HepG2 (cell line): ENCODE measurements around the gene CD40. TPM values are rescaled to one million over a fixed set of nuclear protein-coding genes. Genes with fewer than 3 reads are reported as not detected.
A peak's percentile ranks its signal among the peaks of the same experiment; 100 is the strongest.

Source experiments
- ATAC-seq: fragments of 200-7000 bp; cut with Tn5 transposase; 3 replicates; pipeline ENCODE4 v1.9.1; 2020; ENCODE audit warnings: mild to moderate bottlenecking, moderate library complexity
- BruUV-seq: library from RNA; stranded (reverse); fragments of 400-500 nt; replicated peaks from 2 replicates; lab custom pipeline; 2021; lab: Mats Ljungman, UMichigan
- CTCF ChIA-PET: fragments of 300-600 bp; formaldehyde crosslinking; extraction: SDS; loops from one replicate; lab custom pipeline; 2021; ENCODE audit warnings: low total read pairs, inconsistent platforms, low intra/inter-chr PET ratio; lab: Yijun Ruan, JAX
- POLR2A ChIA-PET: fragments of 350-600 bp; sonication (Branson Sonifier 250); formaldehyde crosslinking; loops from one replicate; lab custom pipeline; 2020; ENCODE audit warnings: antibody characterized with exemption, inconsistent platforms; lab: Yijun Ruan, JAX
- DNase-seq: peaks from one replicate; pipeline ENCODE4 v3.0.0-alpha.2; 2015; ENCODE audit warnings: low spot score
- FAIRE-seq: peaks from 3 replicates; lab custom pipeline; 2011; peaks lifted over from hg19 to GRCh38; lab: Jason Lieb, UNC
- H2AFZ ChIP-seq: one replicate; pipeline ENCODE4 v1.6.1; 2011; ENCODE audit warnings: low read length, inconsistent platforms
- H3K27ac ChIP-seq: fragments of 300-600 bp; 3 replicates; pipeline ENCODE4 v1.8.0; 2011; ENCODE audit warnings: mixed run types, mild to moderate bottlenecking, mixed read lengths, low read length, inconsistent platforms; ENCODE audit not compliant: insufficient read depth; ENCODE audit errors: extremely low read length
- H3K27me3 ChIP-seq, 2 experiments: fragments of 200-600 bp in 1 of 2; 2 replicates in 1 of 2; 3 replicates in 1 of 2; pipeline versions ENCODE4 v1.6.0 to v1.8.0; 2011; ENCODE audit warnings: low read length in 2 of 2, mild to moderate bottlenecking in 2 of 2, moderate library complexity in 2 of 2, inconsistent platforms in 1 of 2; ENCODE audit not compliant: insufficient read depth in 2 of 2, control insufficient read depth in 1 of 2
- H3K36me3 ChIP-seq, 2 experiments: fragments of 200-600 bp in 1 of 2; replicated peaks in 1 of 2; 2 replicates in 1 of 2; 3 replicates in 1 of 2; pipeline versions ENCODE4 v1.5.1 to v1.8.0; 2011; ENCODE audit warnings: low read length in 2 of 2, inconsistent platforms in 1 of 2; ENCODE audit not compliant: insufficient read depth in 2 of 2, control insufficient read depth in 1 of 2
- H3K4me1 ChIP-seq: 2 replicates; pipeline ENCODE4 v1.5.1; 2012; ENCODE audit warnings: low read length, inconsistent platforms; ENCODE audit not compliant: insufficient read depth
- H3K4me2 ChIP-seq: 2 replicates; pipeline ENCODE4 v1.6.0; 2011; ENCODE audit warnings: low read depth, low read length, inconsistent platforms
- H3K4me3 ChIP-seq, 3 experiments: fragments of 200-600 bp in 1 of 3; sonication (generic), shearing (Covaris generic) in 1 of 3; replicated peaks in 1 of 3; 2 replicates each; pipeline ENCODE4 v1.5.1; 2011 to 2016; ENCODE audit warnings: low read length in 3 of 3, inconsistent platforms in 2 of 3, low read depth in 2 of 3, mild to moderate bottlenecking in 2 of 3, control low read depth in 1 of 3, mixed read lengths in 1 of 3; ENCODE audit not compliant: insufficient read depth in 1 of 3
- H3K79me2 ChIP-seq: one replicate; pipeline ENCODE4 v1.6.1; 2011; ENCODE audit warnings: low read length, inconsistent platforms; ENCODE audit not compliant: insufficient read depth
- H3K9ac ChIP-seq: 2 replicates; pipeline ENCODE4 v1.6.0; 2011; ENCODE audit warnings: mild to moderate bottlenecking, low read depth, low read length, inconsistent platforms; ENCODE audit not compliant: insufficient read depth
- H3K9me3 ChIP-seq: 2 replicates; pipeline ENCODE4 v1.5.1; 2012; ENCODE audit warnings: mild to moderate bottlenecking, low read length
- H4K20me1 ChIP-seq: 2 replicates; pipeline ENCODE4 v1.6.0; 2011; ENCODE audit warnings: inconsistent platforms, mild to moderate bottlenecking, low read length, moderate library complexity; ENCODE audit not compliant: insufficient read depth
- CENPT ChIP-seq: sonication (generic); formaldehyde crosslinking; IDR thresholded peaks from 2 replicates; pipeline ENCODE4 v1.8.0; 2022; ENCODE audit warnings: low read depth, mild to moderate bottlenecking, moderate library complexity, missing genetic modification reagents
- FLYWCH1 ChIP-seq: sonication (generic); formaldehyde crosslinking; IDR thresholded peaks from 2 replicates; pipeline ENCODE4 v1.8.1; 2023; ENCODE audit warnings: mild to moderate bottlenecking, missing genetic modification reagents
- HDAC1 ChIP-seq: sonication (generic); formaldehyde crosslinking; IDR thresholded peaks from 2 replicates; pipeline ENCODE4 v1.5.1; 2020; ENCODE audit warnings: mild to moderate bottlenecking, missing genetic modification reagents
- HES4 ChIP-seq: sonication (generic); formaldehyde crosslinking; IDR thresholded peaks from 2 replicates; pipeline ENCODE4 v1.9.0; 2021; ENCODE audit warnings: mild to moderate bottlenecking, missing genetic modification reagents, borderline replicate concordance
- HNRNPUL1 ChIP-seq: fragments of 200-400 bp; formaldehyde crosslinking; IDR thresholded peaks from 2 replicates; pipeline ENCODE4 v1.6.1; 2017; ENCODE audit warnings: low read depth, mild to moderate bottlenecking, low read length, moderate library complexity
- HOXA7 ChIP-seq: sonication (generic); formaldehyde crosslinking; IDR thresholded peaks from 2 replicates; pipeline ENCODE4 v1.8.1; 2022; ENCODE audit warnings: mild to moderate bottlenecking, missing genetic modification reagents, moderate library complexity
- KDM3A ChIP-seq: IDR thresholded peaks from 2 replicates; pipeline ENCODE4 v1.6.1; 2018; ENCODE audit warnings: low read depth, missing compliant biosample characterization
- RBFOX2 ChIP-seq: fragments of 200-400 bp; formaldehyde crosslinking; IDR thresholded peaks from 2 replicates; pipeline ENCODE4 v1.6.1; 2017; ENCODE audit warnings: low read depth, mild to moderate bottlenecking, low read length
- RXRB ChIP-seq: IDR thresholded peaks from 2 replicates; pipeline ENCODE4 v1.6.1; 2016; ENCODE audit warnings: borderline replicate concordance, missing genetic modification reagents, missing compliant biosample characterization
- TGIF2 ChIP-seq: IDR thresholded peaks from 2 replicates; pipeline ENCODE4 v1.6.1; 2016; ENCODE audit warnings: control low read depth, missing compliant biosample characterization
- ZNF331 ChIP-seq: sonication (generic); formaldehyde crosslinking; IDR thresholded peaks from 2 replicates; pipeline ENCODE4 v1.4.0; 2020; ENCODE audit warnings: missing genetic modification reagents
- ZNF367 ChIP-seq: sonication (generic); formaldehyde crosslinking; IDR thresholded peaks from 2 replicates; pipeline ENCODE4 v1.4.0; 2020; ENCODE audit warnings: missing genetic modification reagents, borderline replicate concordance
- ZNF589 ChIP-seq: sonication (generic); formaldehyde crosslinking; conservative IDR thresholded peaks from 2 replicates; pipeline ENCODE4 v1.8.0; 2022; ENCODE audit warnings: mild to moderate bottlenecking, moderate library complexity, missing genetic modification reagents
- WGBS: methylation state at CpG from one replicate; pipeline ENCODE4 v1.1.6; 2017; ENCODE audit warnings: low lambda C conversion rate; 5-methylcytosine and 5-hydroxymethylcytosine counted together
- in situ Hi-C: cut with HindIII; loops from 2 replicates; pipeline ENCODE4 v1.10.0; 2017; ENCODE audit warnings: low pct_unique_long_range_greater_than_20kb; ENCODE audit not compliant: extremely low pct_ligation_motif_present
- intact Hi-C: fragments of 100-400 bp; cut with micrococcal nuclease; formaldehyde crosslinking; loops from one replicate; pipeline ENCODE4 v1.10.0; 2022; ENCODE audit not compliant: unreplicated experiment
- polyA plus RNA-seq, 8 experiments: library from polyadenylated mRNA; depleted of rRNA in 3 of 8; stranded (reverse) in 7 of 8; unstranded in 1 of 8; fragments of >200 nt; fragmentation: Illumina TruSeq in 4 of 8; extraction: Trizol in 4 of 8; gene quantifications; 2 replicates each; pipeline versions ENCODE4 v1.2.1 to v1.2.3, GENCODE V29; 2011 to 2016; ENCODE audit warnings: low read depth in 4 of 8, missing spikeins in 1 of 8, mixed read lengths in 1 of 8; ENCODE audit not compliant: insufficient read depth in 1 of 8
- total RNA-seq, 5 experiments: library from RNA; depleted of rRNA; stranded (reverse); fragments of >200 nt; fragmentation: Illumina TruSeq; extraction: Trizol; gene quantifications; 2 replicates each; pipeline ENCODE4 v1.2.3, GENCODE V29; 2016; ENCODE audit warnings: low read depth in 1 of 5
- TF ChIP-seq, protein P1 (sequence below): sonication (generic); formaldehyde crosslinking; IDR thresholded peaks from 2 replicates; pipeline ENCODE4 v1.4.0; 2020; ENCODE audit warnings: mild to moderate bottlenecking, missing genetic modification reagents
- TF ChIP-seq, protein P2 (sequence below): sonication (generic); formaldehyde crosslinking; IDR thresholded peaks from 2 replicates; pipeline ENCODE4 v1.4.0; 2020; ENCODE audit warnings: missing genetic modification reagents

CD40 gene
- total and polyA plus RNA-seq, 2 of the 13 experiments (the other 11 are each of a cell fraction or from before 2014, with no cell fraction given), result 4.6 to 13.4 TPM

DNA sequence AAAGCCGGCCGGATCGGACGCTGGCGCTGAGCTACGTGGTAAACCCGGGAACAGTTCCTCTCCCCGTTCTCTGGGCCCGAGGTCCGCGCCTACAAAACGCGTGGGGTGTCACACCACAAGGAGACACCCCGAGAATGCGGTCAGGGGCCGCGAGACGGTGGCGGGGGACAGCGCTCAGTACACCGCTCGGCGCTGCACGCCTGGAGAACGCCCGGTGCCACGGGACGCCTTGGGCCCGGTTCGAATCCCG lies 29.0 kb upstream of the CD40 start (continued):
- TF ChIP-seq, protein P1, sequence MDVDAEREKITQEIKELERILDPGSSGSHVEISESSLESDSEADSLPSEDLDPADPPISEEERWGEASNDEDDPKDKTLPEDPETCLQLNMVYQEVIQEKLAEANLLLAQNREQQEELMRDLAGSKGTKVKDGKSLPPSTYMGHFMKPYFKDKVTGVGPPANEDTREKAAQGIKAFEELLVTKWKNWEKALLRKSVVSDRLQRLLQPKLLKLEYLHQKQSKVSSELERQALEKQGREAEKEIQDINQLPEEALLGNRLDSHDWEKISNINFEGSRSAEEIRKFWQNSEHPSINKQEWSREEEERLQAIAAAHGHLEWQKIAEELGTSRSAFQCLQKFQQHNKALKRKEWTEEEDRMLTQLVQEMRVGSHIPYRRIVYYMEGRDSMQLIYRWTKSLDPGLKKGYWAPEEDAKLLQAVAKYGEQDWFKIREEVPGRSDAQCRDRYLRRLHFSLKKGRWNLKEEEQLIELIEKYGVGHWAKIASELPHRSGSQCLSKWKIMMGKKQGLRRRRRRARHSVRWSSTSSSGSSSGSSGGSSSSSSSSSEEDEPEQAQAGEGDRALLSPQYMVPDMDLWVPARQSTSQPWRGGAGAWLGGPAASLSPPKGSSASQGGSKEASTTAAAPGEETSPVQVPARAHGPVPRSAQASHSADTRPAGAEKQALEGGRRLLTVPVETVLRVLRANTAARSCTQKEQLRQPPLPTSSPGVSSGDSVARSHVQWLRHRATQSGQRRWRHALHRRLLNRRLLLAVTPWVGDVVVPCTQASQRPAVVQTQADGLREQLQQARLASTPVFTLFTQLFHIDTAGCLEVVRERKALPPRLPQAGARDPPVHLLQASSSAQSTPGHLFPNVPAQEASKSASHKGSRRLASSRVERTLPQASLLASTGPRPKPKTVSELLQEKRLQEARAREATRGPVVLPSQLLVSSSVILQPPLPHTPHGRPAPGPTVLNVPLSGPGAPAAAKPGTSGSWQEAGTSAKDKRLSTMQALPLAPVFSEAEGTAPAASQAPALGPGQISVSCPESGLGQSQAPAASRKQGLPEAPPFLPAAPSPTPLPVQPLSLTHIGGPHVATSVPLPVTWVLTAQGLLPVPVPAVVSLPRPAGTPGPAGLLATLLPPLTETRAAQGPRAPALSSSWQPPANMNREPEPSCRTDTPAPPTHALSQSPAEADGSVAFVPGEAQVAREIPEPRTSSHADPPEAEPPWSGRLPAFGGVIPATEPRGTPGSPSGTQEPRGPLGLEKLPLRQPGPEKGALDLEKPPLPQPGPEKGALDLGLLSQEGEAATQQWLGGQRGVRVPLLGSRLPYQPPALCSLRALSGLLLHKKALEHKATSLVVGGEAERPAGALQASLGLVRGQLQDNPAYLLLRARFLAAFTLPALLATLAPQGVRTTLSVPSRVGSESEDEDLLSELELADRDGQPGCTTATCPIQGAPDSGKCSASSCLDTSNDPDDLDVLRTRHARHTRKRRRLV (CRISPR knock-in tag), result peak; percentile 84

DNA sequence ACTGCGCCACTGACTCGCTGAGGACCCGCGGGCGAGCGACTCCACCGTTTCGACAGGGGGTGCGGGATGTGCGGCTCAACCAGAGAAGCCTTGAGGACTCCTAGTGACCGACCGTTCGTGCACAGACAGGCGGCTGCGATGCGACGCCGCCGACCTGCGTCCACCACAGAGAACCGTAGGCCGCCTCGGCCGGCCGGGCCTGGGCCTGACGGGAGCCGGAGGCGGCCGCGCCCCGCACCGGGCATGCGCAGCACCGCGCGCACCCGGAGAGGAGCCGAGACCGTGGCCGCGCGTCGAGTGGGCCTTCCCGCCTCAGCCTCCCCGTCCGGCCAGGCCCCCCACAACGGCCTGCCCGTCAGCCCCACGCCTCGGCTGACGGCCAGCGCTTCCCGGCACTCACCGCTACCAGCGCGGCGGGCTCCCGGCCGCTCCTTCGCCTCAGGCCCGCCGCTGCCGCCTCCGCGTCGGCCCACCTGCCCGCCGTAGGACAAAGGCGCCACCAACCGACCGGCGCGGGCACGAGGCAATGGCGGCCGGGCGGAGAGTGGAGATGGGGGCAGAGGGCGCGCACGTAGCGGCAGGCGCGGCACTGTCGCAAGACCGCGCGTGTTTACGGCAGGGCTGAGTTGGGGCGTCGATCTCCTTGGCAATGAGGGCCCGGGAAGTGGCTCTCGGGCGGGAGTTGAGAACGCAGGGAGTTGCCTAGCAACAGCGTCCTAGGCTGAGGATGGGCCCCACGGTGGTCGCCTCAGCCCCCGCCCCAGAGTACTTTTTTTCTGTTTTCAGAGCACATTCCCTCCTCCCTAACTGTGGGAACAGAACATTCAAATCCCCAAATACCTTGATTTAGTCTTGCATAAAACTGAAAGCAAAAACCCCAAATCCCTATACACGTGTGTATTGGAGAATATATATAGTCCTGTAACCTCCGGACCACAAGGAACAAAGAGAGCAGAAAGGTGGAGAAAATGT lies 28.4 kb upstream of the CD40 start, which contains the start of gene NCOA5:
Gene NCOA5 (minus strand): TSS at position 546 of the 972 bp plus-strand sequence. CDS start 10,538 bp downstream, outside the sequence.
- Histone ChIP-seq H2AFZ (no peak within 1 kb of the TSS), H3K4me3 (peak within 1 kb of the TSS; percentile 70 to 98 (median 92)), H3K9ac (peak within 1 kb of the TSS; percentile 97), H3K4me1 (peaks cover 45% of the 10 kb centered on the region), H3K36me3 (no peaks in the 10 kb centered on the region; a peak in 1 of 5 replicates), H3K27ac (peak within 1 kb of the TSS; percentile 92), H4K20me1 (peaks cover 47% of the 10 kb centered on the region), H3K79me2 (peaks cover 47% of the 10 kb centered on the region), H3K9me3 (no peaks in the 10 kb centered on the region), H3K27me3 (no peaks in the 10 kb centered on the region; a peak in 1 of 5 replicates), H3K4me2 (peak within 1 kb of the TSS; percentile 82)
- FAIRE-seq (no peak), DNase-seq (peak; percentile 95), ATAC-seq (peak; percentile 93)
- ChIA-PET CTCF (interaction anchor here (1.3 to 4.9 kb wide), 2 partner anchors 75 to 102 kb away, joined by 3 to 27 read pairs; no protein-coding TSS in a partner anchor), POLR2A (interaction anchor here (1.0 to 1.8 kb wide), 4 partner anchors 28 to 274 kb away, joined by 3 to 6 read pairs (median 3); no protein-coding TSS in a partner anchor)
- no TSS peak for BruUV-seq
- in situ Hi-C loops (loop anchor here (5.0 kb wide), 1 partner anchor 67 kb away; no protein-coding TSS in a partner anchor), intact Hi-C loops (loop anchor here (1.0 to 5.0 kb wide), 2 partner anchors 67 to 117 kb away; partner anchors contain the start of gene ZNF335)
- under 1% methylated on average over 70 of the region's 100 CpGs for WGBS
- TF ChIP-seq ZNF367 (CRISPR knock-in tag), result no peak; the same call in 1 of the 2 replicates
- peak; percentile 82 for TF ChIP-seq RXRB (CRISPR knock-in tag)
- TF ChIP-seq HDAC1 (CRISPR knock-in tag), result peak; percentile 93
- no peak for TF ChIP-seq HOXA7 (CRISPR knock-in tag)
- TF ChIP-seq RBFOX2, result peak; percentile 100
- peak; percentile 99 for TF ChIP-seq CENPT (CRISPR knock-in tag)
- TF ChIP-seq ZNF331, result peak; percentile 95
- peak; percentile 92 for TF ChIP-seq ZNF589 (CRISPR knock-in tag)
- peak; percentile 55 for TF ChIP-seq KDM3A (CRISPR knock-in tag)
- TF ChIP-seq HNRNPUL1, result peak; percentile 74; the same call in 1 of the 2 replicates
- TF ChIP-seq, protein P2, sequence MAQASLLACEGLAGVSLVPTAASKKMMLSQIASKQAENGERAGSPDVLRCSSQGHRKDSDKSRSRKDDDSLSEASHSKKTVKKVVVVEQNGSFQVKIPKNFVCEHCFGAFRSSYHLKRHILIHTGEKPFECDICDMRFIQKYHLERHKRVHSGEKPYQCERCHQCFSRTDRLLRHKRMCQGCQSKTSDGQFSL (CRISPR knock-in tag), result peak; percentile 86
- peak; percentile 75 for TF ChIP-seq TGIF2 (CRISPR knock-in tag)
- peak; percentile 86 for TF ChIP-seq HES4 (CRISPR knock-in tag)
- TF ChIP-seq FLYWCH1, result no peak
